HCT116 (cell line): ENCODE data around the gene ASB1.
"Not testable (repeated sequence)": the region's sequence is repeated elsewhere in the genome, so short reads cannot be mapped to it uniquely, and the experiment has no call there.

ENCODE experiments used
- CEBPB ChIP-seq: IDR thresholded peaks from 2 replicates; pipeline ENCODE4 v1.6.1; 2012; ENCODE audit warnings: low read depth
- CTCF ChIP-seq, 3 experiments: fragments of 200-600 bp in 1 of 3; sonication (generic) in 1 of 3; IDR thresholded peaks in 2 of 3; conservative IDR thresholded peaks in 1 of 3; 2 replicates each; pipeline ENCODE4 v1.5.1; 2012 to 2017; ENCODE audit warnings: low read depth in 2 of 3, low read length in 2 of 3, antibody characterized with exemption in 1 of 3, borderline replicate concordance in 1 of 3, control low read depth in 1 of 3, mild to moderate bottlenecking in 1 of 3, mixed read lengths in 1 of 3, mixed run types in 1 of 3, moderate library complexity in 1 of 3; ENCODE audit not compliant: insufficient read depth in 1 of 3
- POLR2A ChIP-seq: IDR thresholded peaks from 2 replicates; pipeline ENCODE4 v1.7.0; 2011; ENCODE audit warnings: borderline replicate concordance; ENCODE audit not compliant: insufficient read depth, insufficient read length; ENCODE audit errors: extremely low read depth
- POLR2AphosphoS5 ChIP-seq: IDR thresholded peaks from 2 replicates; pipeline ENCODE4 v1.6.1; 2011; ENCODE audit warnings: mild to moderate bottlenecking, low read depth, low read length, moderate library complexity
- RAD21 ChIP-seq: IDR thresholded peaks from 2 replicates; pipeline ENCODE4 v1.6.1; 2012; ENCODE audit warnings: low read depth, mild to moderate bottlenecking

GRCh38 chr2:238442257-238442656 is 15.5 kb downstream of the ASB1 start:
- not testable (repeated sequence) for TF ChIP-seq CTCF (IDR thresholded peaks at IDR 0.05 in 2 of 3, conservative IDR thresholded peaks at IDR 0.05 in 1 of 3; ENCODE audit: borderline replicate concordance in 1 of 3, insufficient read depth in 1 of 3, low read depth in 2 of 3, low read length in 2 of 3); CEBPB; POLR2AphosphoS5; POLR2A; RAD21
